H1 (cell line): ENCODE data around the gene ACTN2. TPM values are rescaled to one million over a fixed set of nuclear protein-coding genes. Genes with fewer than 3 reads are reported as not detected.

Source experiments
- CTCF ChIA-PET: fragments of 300-600 bp; sonication (Branson Sonifier 250); formaldehyde crosslinking; loops from one replicate; lab custom pipeline; 2021; ENCODE audit not compliant: partially characterized antibody; lab: Charles Lee
- POLR2A ChIA-PET: fragments of 300-600 bp; sonication (Branson Sonifier 250); formaldehyde crosslinking; loops from one replicate; lab custom pipeline; 2021; ENCODE audit warnings: inconsistent platforms; ENCODE audit not compliant: partially characterized antibody; lab: Charles Lee
- DNase-seq, 2 experiments: peaks; one replicate each; pipeline versions ENCODE4 v3.0.0 to v3.0.0-alpha.2; 2010 to 2022; ENCODE audit warnings: low spot score in 2 of 2, low read depth in 1 of 2, mixed read lengths in 1 of 2
- FAIRE-seq: peaks from 2 replicates; lab custom pipeline; 2011; peaks lifted over from hg19 to GRCh38; lab: Jason Lieb, UNC
- H2AFZ ChIP-seq: 2 replicates; pipeline ENCODE4 v1.8.1; 2012; ENCODE audit warnings: low read length, inconsistent platforms
- H2AK5ac ChIP-seq: 2 replicates; pipeline ENCODE4 v1.6.1; 2013; ENCODE audit warnings: low read depth, low read length
- H2BK120ac ChIP-seq: replicated peaks from 2 replicates; pipeline ENCODE3; 2013; ENCODE audit warnings: low read depth, low read length, inconsistent platforms
- H2BK12ac ChIP-seq: 2 replicates; pipeline ENCODE4 v1.6.1; 2013; ENCODE audit warnings: low read depth, low read length
- H2BK15ac ChIP-seq: 2 replicates; pipeline ENCODE4 v1.6.1; 2013; ENCODE audit warnings: low read length
- H2BK20ac ChIP-seq: 2 replicates; pipeline ENCODE4 v1.6.1; 2013; ENCODE audit warnings: low read length
- H2BK5ac ChIP-seq: 2 replicates; pipeline ENCODE4 v1.6.1; 2013; ENCODE audit warnings: low read depth, low read length
- H3K14ac ChIP-seq: 2 replicates; pipeline ENCODE4 v1.6.1; 2013; ENCODE audit warnings: inconsistent platforms; ENCODE audit not compliant: insufficient read length
- H3K18ac ChIP-seq: 2 replicates; pipeline ENCODE4 v1.6.1; 2013; ENCODE audit warnings: low read length; ENCODE audit errors: extremely low read depth
- H3K23ac ChIP-seq: 2 replicates; pipeline ENCODE4 v1.6.1; 2013; ENCODE audit warnings: inconsistent platforms; ENCODE audit not compliant: insufficient read length
- H3K23me2 ChIP-seq: 2 replicates; pipeline ENCODE4 v1.6.1; 2013; ENCODE audit warnings: low read depth, low read length
- H3K27ac ChIP-seq: 2 replicates; pipeline ENCODE4 v1.6.1; 2011; ENCODE audit warnings: low read depth, low read length, inconsistent platforms
- H3K27me3 ChIP-seq, 4 experiments: replicated peaks in 1 of 4; 1 replicate in 1 of 4; 2 replicates in 3 of 4; pipeline versions ENCODE4 v1.6.1 to v1.8.1; 2011 to 2013; ENCODE audit warnings: low read length in 3 of 4, mild to moderate bottlenecking in 3 of 4, inconsistent platforms in 2 of 4, mixed read lengths in 2 of 4, moderate library complexity in 1 of 4; ENCODE audit not compliant: control insufficient read depth in 3 of 4, insufficient read depth in 3 of 4; ENCODE audit errors: extremely low read depth in 1 of 4
- H3K36me3 ChIP-seq, 4 experiments: 2 replicates each; pipeline versions ENCODE4 v1.6.1 to v1.8.1; 2011 to 2013; ENCODE audit warnings: mild to moderate bottlenecking in 4 of 4, low read length in 3 of 4, moderate library complexity in 2 of 4, control low read depth in 1 of 4, inconsistent platforms in 1 of 4; ENCODE audit not compliant: insufficient read depth in 4 of 4, control insufficient read depth in 2 of 4
- H3K4ac ChIP-seq: replicated peaks from 2 replicates; pipeline ENCODE3; 2013; ENCODE audit warnings: low read length, low read depth, mixed read lengths, inconsistent platforms; ENCODE audit not compliant: insufficient read length
- H3K4me1 ChIP-seq, 4 experiments: replicated peaks in 1 of 4; 1 replicate in 1 of 4; 2 replicates in 3 of 4; pipeline versions ENCODE4 v1.6.1 to v1.8.1; 2011 to 2013; ENCODE audit warnings: low read length in 3 of 4, inconsistent platforms in 2 of 4, mixed read lengths in 1 of 4; ENCODE audit not compliant: insufficient read depth in 4 of 4, control insufficient read depth in 3 of 4
- H3K4me2 ChIP-seq, 2 experiments: 2 replicates each; pipeline versions ENCODE4 v1.6.1 to v1.8.1; 2011 to 2013; ENCODE audit warnings: low read depth in 2 of 2, low read length in 2 of 2, control low read depth in 1 of 2, inconsistent platforms in 1 of 2, mild to moderate bottlenecking in 1 of 2; ENCODE audit not compliant: insufficient read depth in 1 of 2
- H3K4me3 ChIP-seq, 4 experiments: fragments of 200-600, 300-600 bp in 1 of 4; sonication (generic), shearing (Covaris generic), sonication (Bioruptor Twin) in 1 of 4; 2 replicates each; pipeline versions ENCODE4 v1.5.1 to v1.8.1; 2011 to 2016; ENCODE audit warnings: low read length in 4 of 4, low read depth in 3 of 4, control low read depth in 2 of 4, inconsistent platforms in 2 of 4, mild to moderate bottlenecking in 2 of 4, mixed read lengths in 1 of 4, moderate library complexity in 1 of 4; ENCODE audit not compliant: insufficient read depth in 2 of 4; ENCODE audit errors: extremely low read depth in 1 of 4
- H3K56ac ChIP-seq: replicated peaks from 2 replicates; pipeline ENCODE3; 2013; ENCODE audit warnings: low read depth, mild to moderate bottlenecking, mixed read lengths, low read length, inconsistent platforms; ENCODE audit not compliant: insufficient read length
- H3K79me1 ChIP-seq: 2 replicates; pipeline ENCODE4 v1.6.1; 2013; ENCODE audit warnings: low read depth, low read length, control low read depth
- H3K79me2 ChIP-seq, 2 experiments: 2 replicates each; pipeline versions ENCODE4 v1.6.1 to v1.8.1; 2012 to 2013; ENCODE audit warnings: low read length in 2 of 2, mild to moderate bottlenecking in 2 of 2, inconsistent platforms in 1 of 2; ENCODE audit not compliant: insufficient read depth in 2 of 2, control insufficient read depth in 1 of 2
- H3K9ac ChIP-seq, 4 experiments: replicated peaks in 1 of 4; 1 replicate in 1 of 4; 2 replicates in 3 of 4; pipeline versions ENCODE4 v1.6.1 to v1.8.1; 2011 to 2013; ENCODE audit warnings: low read depth in 3 of 4, low read length in 3 of 4, control low read depth in 2 of 4, mild to moderate bottlenecking in 2 of 4, moderate library complexity in 2 of 4, inconsistent platforms in 1 of 4; ENCODE audit errors: extremely low read depth in 1 of 4
- H3K9me3 ChIP-seq, 2 experiments: 2 replicates each; pipeline versions ENCODE4 v1.6.1 to v1.8.1; 2012 to 2013; ENCODE audit warnings: mild to moderate bottlenecking in 2 of 2, moderate library complexity in 2 of 2, control low read depth in 1 of 2, inconsistent platforms in 1 of 2, low read depth in 1 of 2, low read length in 1 of 2, mixed read lengths in 1 of 2; ENCODE audit not compliant: insufficient read depth in 2 of 2
- H4K20me1 ChIP-seq, 2 experiments: replicated peaks in 1 of 2; 2 replicates each; pipeline versions ENCODE3 to v1.8.1; 2011 to 2013; ENCODE audit warnings: inconsistent platforms in 2 of 2, low read length in 2 of 2, mild to moderate bottlenecking in 1 of 2; ENCODE audit not compliant: insufficient read depth in 2 of 2, control insufficient read depth in 1 of 2
- H4K5ac ChIP-seq: 2 replicates; pipeline ENCODE4 v1.6.1; 2013; ENCODE audit warnings: low read length, low read depth, mixed read lengths, inconsistent platforms; ENCODE audit not compliant: insufficient read length
- H4K8ac ChIP-seq: 2 replicates; pipeline ENCODE4 v1.8.0; 2013; ENCODE audit warnings: mild to moderate bottlenecking, moderate library complexity, low read length, inconsistent platforms; ENCODE audit not compliant: insufficient read depth; ENCODE audit errors: extremely low read depth
- H4K91ac ChIP-seq: replicated peaks from 2 replicates; pipeline ENCODE3; 2013; ENCODE audit warnings: low read length, mixed read lengths, inconsistent platforms; ENCODE audit not compliant: insufficient read length
- GTF2F1 ChIP-seq: IDR thresholded peaks from 2 replicates; pipeline ENCODE4 v1.6.1; 2012; ENCODE audit warnings: low read depth, low read length, improper control_type of control experiment, borderline replicate concordance
- JUN ChIP-seq: IDR thresholded peaks from 2 replicates; pipeline ENCODE4 v1.6.1; 2011; ENCODE audit warnings: low read depth, mild to moderate bottlenecking, improper control_type of control experiment, low read length
- KDM5A ChIP-seq: fragments of 200-600 bp; IDR thresholded peaks from 2 replicates; pipeline ENCODE4 v1.7.1; 2012; ENCODE audit warnings: mild to moderate bottlenecking, low read length, inconsistent platforms, mixed read lengths
- POLR2AphosphoS5 ChIP-seq: IDR thresholded peaks from 2 replicates; pipeline ENCODE4 v1.6.1; 2011; ENCODE audit warnings: low read depth, low read length
- SIN3A ChIP-seq, 2 experiments: IDR thresholded peaks in 1 of 2; conservative IDR thresholded peaks in 1 of 2; 2 replicates each; pipeline ENCODE4 v1.6.1; 2011 to 2012; ENCODE audit warnings: low read length in 2 of 2, improper control_type of control experiment in 1 of 2, low read depth in 1 of 2, mild to moderate bottlenecking in 1 of 2
- TEAD4 ChIP-seq: IDR thresholded peaks from 2 replicates; pipeline ENCODE4 v1.6.1; 2012; ENCODE audit warnings: low read depth, low read length, inconsistent platforms, mixed read lengths
- ZNF274 ChIP-seq: IDR thresholded peaks from 2 replicates; pipeline ENCODE4 v1.7.0; 2012; ENCODE audit warnings: low read length, borderline replicate concordance; ENCODE audit errors: extremely low read depth
- WGBS, 2 experiments: shearing (Covaris generic) in 1 of 2; methylation state at CpG; one replicate each; pipeline versions ENCODE4 v1.1.6 to v1.1.7; 2013 to 2015; ENCODE audit warnings: low lambda C conversion rate in 2 of 2, mixed read lengths in 2 of 2, inconsistent platforms in 1 of 2, low coverage in 1 of 2, missing lambda C conversion rate in 1 of 2; ENCODE audit not compliant: insufficient replicate concordance in 2 of 2, insufficient coverage in 1 of 2, insufficient read length in 1 of 2; ENCODE audit errors: extremely low coverage in 1 of 2, missing lambda C conversion rate in 1 of 2; 5-methylcytosine and 5-hydroxymethylcytosine counted together
- polyA plus RNA-seq, 7 experiments: library from polyadenylated mRNA; depleted of rRNA in 3 of 7; stranded (reverse) in 5 of 7; unstranded in 2 of 7; fragments of >200 nt in 5 of 7; fragments of 200-250 nt in 2 of 7; gene quantifications; 1 replicate in 5 of 7; 2 replicates in 1 of 7; 4 replicates in 1 of 7; pipeline versions ENCODE4 v1.2.1 to v1.2.3, GENCODE V29; 2011 to 2013; ENCODE audit warnings: missing spikeins in 2 of 7, mixed read lengths in 2 of 7
- total RNA-seq: library from RNA; stranded (reverse); fragmentation: NEBNext Ultra II Directional; extraction: Animal tissue kit (Norgen Biotek cat#: 25700); gene quantifications from 2 replicates; pipeline ENCODE4 v1.2.1, GENCODE V29; 2021
- TF ChIP-seq, protein P1 (sequence below), 3 experiments: IDR thresholded peaks; 1 replicate in 2 of 3; 2 replicates in 1 of 3; pipeline versions ENCODE4 v1.5.1 to v1.6.1; 2011; ENCODE audit warnings: low read length in 3 of 3, mild to moderate bottlenecking in 3 of 3, inconsistent platforms in 2 of 3, low read depth in 1 of 3, moderate library complexity in 1 of 3; ENCODE audit not compliant: insufficient read depth in 1 of 3; ENCODE audit errors: control extremely low read depth in 1 of 3
- TF ChIP-seq, protein P2 (sequence below): IDR thresholded peaks from 2 replicates; pipeline ENCODE4 v1.6.1; 2012; ENCODE audit warnings: inconsistent platforms

The ACTN2 gene
- total and polyA plus RNA-seq, 2 of the 8 experiments (the other 6 are each of a cell fraction or from before 2014, with no cell fraction given) = 1.9 to 4.1 TPM

DNA sequence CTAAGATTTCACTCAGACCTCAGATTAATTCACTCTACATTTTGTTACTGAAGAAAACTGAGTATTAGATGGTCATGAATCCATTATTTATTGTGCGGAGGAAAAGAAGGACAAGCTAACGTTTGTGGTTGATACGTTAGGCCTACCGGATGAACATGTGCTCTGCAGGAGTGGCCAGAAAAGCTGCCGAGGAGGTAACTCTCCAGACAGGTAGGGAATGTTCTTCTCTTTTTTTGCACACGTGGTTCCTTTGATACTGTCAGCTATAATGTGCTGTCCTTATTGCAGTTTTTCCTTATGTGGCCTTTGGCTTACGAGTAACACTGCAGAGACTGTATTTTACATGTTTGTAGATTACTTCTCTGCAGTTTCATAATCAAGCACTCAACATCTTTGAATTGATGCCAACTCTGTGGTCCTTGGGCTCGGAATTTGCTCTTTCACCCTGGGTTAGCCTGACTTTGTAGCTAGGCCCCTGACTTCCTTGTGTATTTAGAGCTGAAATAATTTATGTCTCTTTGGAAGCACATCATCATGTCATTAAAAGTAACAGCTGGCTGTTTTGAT lies 122.3 kb downstream of the ACTN2 start:
- H3K79me1 ChIP-seq = no peaks in the 10 kb centered on the region

More for the DNA sequence above, 122.3 kb downstream of the ACTN2 start:
- no peak overlapping the region for H4K91ac ChIP-seq
- H4K8ac ChIP-seq = no peak overlapping the region
- H4K20me1 ChIP-seq = no peaks in the 10 kb centered on the region
- no peak overlapping the region for H3K4me3 ChIP-seq
- H3K4me2 ChIP-seq = no peak overlapping the region
- CTCF ChIA-PET = interaction anchor here (0.8 to 1.5 kb wide), 3 partner anchors 9 to 22 kb away, joined by 3 to 6 read pairs (median 3); no protein-coding TSS in a partner anchor
- no peak overlapping the region for H2AFZ ChIP-seq
- peaks cover 3 to 16% (median 7%) of the 10 kb centered on the region in 4 experiments; a peak in 7 of 8 replicates for H3K36me3 ChIP-seq
- no peaks in the 10 kb centered on the region for H3K9me3 ChIP-seq
- no peak overlapping the region for H3K56ac ChIP-seq
- H3K4me1 ChIP-seq = no peaks in the 10 kb centered on the region
- H4K5ac ChIP-seq = no peak overlapping the region
- no peak overlapping the region for H3K18ac ChIP-seq
- H3K14ac ChIP-seq = no peak overlapping the region
- H2AK5ac ChIP-seq = no peak overlapping the region
- H3K9ac ChIP-seq = no peak overlapping the region
- no peak overlapping the region for H2BK120ac ChIP-seq
- H2BK20ac ChIP-seq = no peak overlapping the region
- 91% methylated on average over 7 of the region's 8 CpGs; no CpG with 5 or more reads in 1 of the 2 experiments for WGBS, 2 experiments
- POLR2A ChIA-PET = interaction anchor here (1.5 kb wide), 1 partner anchor 12 kb away, joined by 4 read pairs; no protein-coding TSS in a partner anchor
- no peak for FAIRE-seq
- no peak overlapping the region for H2BK15ac ChIP-seq
- no peak overlapping the region for H3K4ac ChIP-seq
- no peaks in the 10 kb centered on the region for H3K27me3 ChIP-seq
- TF ChIP-seq POLR2AphosphoS5 = no peak
- TF ChIP-seq, protein P1, sequence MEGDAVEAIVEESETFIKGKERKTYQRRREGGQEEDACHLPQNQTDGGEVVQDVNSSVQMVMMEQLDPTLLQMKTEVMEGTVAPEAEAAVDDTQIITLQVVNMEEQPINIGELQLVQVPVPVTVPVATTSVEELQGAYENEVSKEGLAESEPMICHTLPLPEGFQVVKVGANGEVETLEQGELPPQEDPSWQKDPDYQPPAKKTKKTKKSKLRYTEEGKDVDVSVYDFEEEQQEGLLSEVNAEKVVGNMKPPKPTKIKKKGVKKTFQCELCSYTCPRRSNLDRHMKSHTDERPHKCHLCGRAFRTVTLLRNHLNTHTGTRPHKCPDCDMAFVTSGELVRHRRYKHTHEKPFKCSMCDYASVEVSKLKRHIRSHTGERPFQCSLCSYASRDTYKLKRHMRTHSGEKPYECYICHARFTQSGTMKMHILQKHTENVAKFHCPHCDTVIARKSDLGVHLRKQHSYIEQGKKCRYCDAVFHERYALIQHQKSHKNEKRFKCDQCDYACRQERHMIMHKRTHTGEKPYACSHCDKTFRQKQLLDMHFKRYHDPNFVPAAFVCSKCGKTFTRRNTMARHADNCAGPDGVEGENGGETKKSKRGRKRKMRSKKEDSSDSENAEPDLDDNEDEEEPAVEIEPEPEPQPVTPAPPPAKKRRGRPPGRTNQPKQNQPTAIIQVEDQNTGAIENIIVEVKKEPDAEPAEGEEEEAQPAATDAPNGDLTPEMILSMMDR (IDR thresholded peaks at IDR 0.05; ENCODE audit: control extremely low read depth in 1 of 3, insufficient read depth in 1 of 3, low read depth in 1 of 3, low read length in 3 of 3) = no peak
- TF ChIP-seq SIN3A (conservative IDR thresholded peaks at IDR 0.05 in 1 of 2, IDR thresholded peaks at IDR 0.05 in 1 of 2; ENCODE audit: low read depth in 1 of 2, low read length in 2 of 2) = no peak
- TF ChIP-seq TEAD4 = no peak
- TF ChIP-seq JUN = no peak
- TF ChIP-seq ZNF274 = no peak
- TF ChIP-seq, protein P2, sequence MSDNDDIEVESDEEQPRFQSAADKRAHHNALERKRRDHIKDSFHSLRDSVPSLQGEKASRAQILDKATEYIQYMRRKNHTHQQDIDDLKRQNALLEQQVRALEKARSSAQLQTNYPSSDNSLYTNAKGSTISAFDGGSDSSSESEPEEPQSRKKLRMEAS = no peak
- TF ChIP-seq KDM5A = no peak
- TF ChIP-seq GTF2F1 = no peak
- no peak overlapping the region for H2BK12ac ChIP-seq
- H2BK5ac ChIP-seq = no peak overlapping the region
- no peaks in the 10 kb centered on the region for H3K79me2 ChIP-seq
- no peaks in the 10 kb centered on the region for H3K23me2 ChIP-seq
- no peak for DNase-seq
- no peak overlapping the region for H3K27ac ChIP-seq
- H3K23ac ChIP-seq = no peak overlapping the region
